Measurements from ENCODE around the gene SPRED2.

The SPRED2 gene

DNA sequence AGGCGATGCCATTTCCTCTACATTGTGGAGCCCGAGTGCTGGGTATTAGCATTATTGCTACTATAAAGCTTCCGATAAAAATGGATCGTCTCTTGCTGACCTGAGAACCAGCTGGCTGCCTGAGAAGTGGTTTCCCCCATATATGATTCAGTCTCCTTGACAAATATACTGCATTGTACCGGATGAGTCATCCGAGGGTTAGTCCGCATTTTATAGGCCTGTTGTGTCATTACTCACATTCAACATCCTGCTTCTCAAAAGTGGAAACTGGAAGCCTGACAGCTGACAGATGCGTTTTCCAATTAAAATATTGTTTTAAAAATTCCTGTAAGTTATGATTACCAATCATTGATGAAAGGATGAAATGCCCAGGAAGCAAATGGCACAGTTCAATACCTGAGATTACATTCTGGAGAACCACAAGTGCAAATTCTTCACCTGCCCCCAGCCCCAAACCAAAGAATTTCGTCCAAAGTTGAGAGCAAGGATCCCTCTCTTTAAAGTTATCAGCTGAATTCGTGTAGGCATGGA is 65.7 kb downstream of the SPRED2 start:
- DNase-seq (ENCODE audit: low read depth in 2 of 2) = peak in 1 of 2 donors; percentile 26

DNA sequence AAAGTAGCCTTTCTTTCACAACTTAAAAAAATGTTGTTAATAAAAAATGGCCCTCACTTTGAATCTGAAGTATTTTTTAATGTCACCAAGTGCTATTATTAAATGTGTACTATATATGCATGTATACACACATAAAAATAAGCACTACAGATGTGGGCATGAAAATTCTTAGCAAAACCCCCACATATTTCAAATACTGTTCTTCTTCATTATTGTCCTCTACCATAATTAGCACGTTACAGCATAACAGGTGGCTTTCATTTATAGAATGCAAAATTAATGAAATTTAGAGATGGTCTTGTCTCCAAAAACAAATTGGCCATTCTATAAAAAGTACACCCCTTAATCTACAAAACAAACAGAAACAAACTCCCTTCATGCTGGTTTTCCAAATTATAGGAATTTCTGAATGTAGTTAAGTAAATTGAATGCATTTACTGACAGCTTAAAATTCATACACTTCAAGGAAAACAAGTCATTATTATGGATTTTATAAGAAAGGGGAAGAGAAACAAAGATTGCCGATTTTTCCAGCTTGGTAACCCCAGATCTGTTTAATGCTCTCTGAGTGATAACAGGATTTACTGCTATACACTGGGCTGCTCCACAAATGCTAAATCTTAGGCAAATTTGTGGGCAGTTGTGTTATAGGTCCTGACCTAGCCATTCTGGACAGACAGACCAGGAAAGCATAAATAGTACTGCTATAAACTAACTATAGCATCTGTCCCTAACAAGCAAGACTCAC is 67.2 kb downstream of the SPRED2 start:
- DNase-seq (ENCODE audit: low read depth in 2 of 2) = no peak

GRCh38 chr2:65363879-65364666 is 68.3 kb downstream of the SPRED2 start:
- DNase-seq (ENCODE audit: low read depth in 2 of 2) = no peak

GRCh38 chr2:65361623-65362022 is 70.8 kb downstream of the SPRED2 start:
- no peak for DNase-seq (ENCODE audit: low read depth in 2 of 2)

- DNase-seq (ENCODE audit: low read depth in 2 of 2) = no peak
Measured at GRCh38 chr2:65360441-65360840, 72.0 kb downstream of the SPRED2 start.

- DNase-seq (ENCODE audit: low read depth in 2 of 2) = no peak
Measured at GRCh38 chr2:65358678-65359400, 73.6 kb downstream of the SPRED2 start.

DNA sequence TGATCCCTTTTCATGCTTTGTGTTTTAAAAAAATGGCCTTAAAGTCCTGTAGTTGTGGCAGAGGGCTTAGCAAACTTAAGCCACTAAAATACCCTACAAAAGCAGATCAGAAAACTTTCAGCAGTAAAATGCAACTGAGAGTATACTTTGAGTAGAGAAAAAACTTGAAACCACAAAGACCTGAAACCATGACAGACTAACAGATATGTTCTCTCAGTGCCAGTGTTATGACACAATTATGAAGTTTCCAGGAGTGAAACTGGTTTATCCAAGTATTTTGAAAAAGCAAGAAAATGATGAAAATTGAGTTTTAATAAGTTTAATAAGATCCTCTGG is 74.5 kb downstream of the SPRED2 start:
- DNase-seq (ENCODE audit: low read depth in 2 of 2) = no peak

- no peak for DNase-seq (ENCODE audit: low read depth in 2 of 2)
Measured at GRCh38 chr2:65357095-65357958, 75.1 kb downstream of the SPRED2 start.

DNA sequence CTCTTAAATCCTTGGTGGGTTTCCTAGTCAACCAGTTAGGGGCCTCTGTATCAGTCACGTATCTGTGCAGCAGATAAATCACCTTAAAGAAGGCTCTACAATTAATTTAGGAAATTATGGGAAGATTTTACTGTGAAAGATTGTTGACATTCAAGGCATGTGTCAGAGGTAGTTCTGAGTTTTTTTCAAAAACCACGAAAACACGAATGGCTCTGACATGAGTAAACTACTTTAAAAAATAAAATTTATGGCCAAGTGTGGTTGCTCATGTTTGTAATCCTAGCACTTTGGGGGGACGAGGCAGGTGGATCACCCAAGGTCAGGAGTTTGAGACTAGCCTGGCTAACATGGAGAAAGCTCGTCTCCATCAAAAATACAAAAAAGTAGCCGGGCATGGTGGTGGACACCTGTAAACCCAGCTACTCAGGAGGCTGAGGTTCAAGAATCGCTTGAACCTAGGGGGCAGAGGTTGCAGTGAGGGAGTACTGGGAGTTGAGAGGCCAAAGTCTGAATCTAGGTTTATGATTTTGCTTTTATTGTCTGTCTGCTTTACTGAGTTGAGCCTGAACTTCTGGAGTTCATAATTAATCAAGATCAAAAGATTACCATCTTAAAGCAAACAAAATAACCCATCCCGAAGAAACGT is 77.1 kb downstream of the SPRED2 start:
- DNase-seq (ENCODE audit: low read depth in 2 of 2) = no peak

GRCh38 chr2:65354773-65355172 is 77.6 kb downstream of the SPRED2 start:
- no peak for DNase-seq (ENCODE audit: low read depth in 2 of 2)

- no peak for DNase-seq (ENCODE audit: low read depth in 2 of 2)
Measured at GRCh38 chr2:65353927-65354326, 78.5 kb downstream of the SPRED2 start.

DNA sequence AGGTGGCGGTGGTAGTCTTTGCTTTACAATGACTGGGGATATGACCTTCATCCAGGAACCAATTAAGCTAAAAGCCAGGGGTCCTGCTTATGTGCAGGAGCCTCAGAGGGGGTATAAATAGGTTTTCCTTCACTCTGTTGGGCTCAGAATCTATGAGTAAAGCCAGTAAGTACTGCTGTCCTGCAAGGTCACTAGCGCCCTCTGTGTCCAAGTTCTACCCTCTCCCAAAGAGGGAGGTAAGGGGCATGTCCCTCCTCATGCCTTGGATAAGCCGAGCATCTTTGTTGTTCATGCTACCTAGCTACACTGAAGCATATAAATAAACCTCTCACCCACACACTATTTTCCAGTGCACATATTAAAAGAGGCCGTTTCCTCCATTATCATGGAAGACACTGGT is 79.4 kb downstream of the SPRED2 start:
- DNase-seq (ENCODE audit: low read depth in 2 of 2) = no peak

DNA sequence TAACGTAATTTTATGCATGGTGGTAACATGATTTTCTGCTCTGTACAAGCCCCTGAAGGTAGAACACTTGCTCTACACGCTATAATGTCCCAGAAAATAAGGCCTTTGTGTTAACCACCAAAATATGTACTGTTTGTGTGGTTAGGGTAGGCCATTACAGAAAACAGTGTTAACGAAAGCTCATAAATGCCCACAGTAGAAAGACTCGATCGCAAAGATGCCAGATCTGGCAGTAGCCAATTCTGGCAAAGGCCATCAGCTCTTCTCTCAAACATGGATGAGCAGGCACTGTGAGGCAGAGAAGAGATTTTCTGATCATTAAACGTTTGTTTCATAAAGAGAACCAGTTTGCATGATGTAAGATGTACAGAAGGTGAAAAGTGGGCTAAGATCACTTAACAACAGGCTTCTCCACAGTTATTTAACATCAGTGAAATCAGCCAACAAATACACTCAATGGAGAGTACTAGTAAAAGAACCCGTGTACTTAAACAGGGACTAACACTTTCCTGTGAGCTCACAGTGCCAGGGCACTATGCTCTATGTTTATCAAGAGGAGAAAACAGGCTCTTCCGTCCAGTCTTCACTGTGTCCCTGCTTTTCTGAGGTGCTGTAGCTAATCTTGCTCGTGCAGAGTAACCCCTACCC is 80.3 kb downstream of the SPRED2 start:
- no peak for DNase-seq (ENCODE audit: low read depth in 2 of 2)

GRCh38 chr2:65351234-65351947 is 81.0 kb downstream of the SPRED2 start:
- no peak for DNase-seq (ENCODE audit: low read depth in 2 of 2)

- no peak for DNase-seq (ENCODE audit: low read depth in 2 of 2)
Measured at GRCh38 chr2:65350651-65351056, 81.7 kb downstream of the SPRED2 start.

GRCh38 chr2:65349863-65350262 is 82.5 kb downstream of the SPRED2 start:
- DNase-seq (ENCODE audit: low read depth in 2 of 2) = no peak

DNA sequence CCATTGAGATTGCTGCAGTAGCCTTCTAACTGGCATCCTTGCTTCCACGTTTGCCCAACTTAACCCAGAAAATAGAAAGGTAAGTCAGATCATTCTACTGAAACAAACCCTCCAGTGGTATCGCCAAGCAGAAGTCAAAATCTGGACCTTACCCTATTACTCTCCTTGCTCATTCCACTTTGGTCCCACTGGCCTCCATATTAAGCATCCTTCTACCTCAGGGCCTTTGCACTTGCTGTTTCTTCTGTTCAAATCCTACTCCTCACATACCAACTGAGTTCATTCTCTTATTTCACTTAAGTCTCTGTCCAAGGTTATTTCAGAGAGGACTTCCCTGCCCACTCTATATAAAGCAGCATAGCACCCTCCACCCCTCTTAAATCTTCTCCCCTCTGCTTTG is 84.5 kb downstream of the SPRED2 start:
- DNase-seq (ENCODE audit: low read depth in 2 of 2) = no peak

DNA sequence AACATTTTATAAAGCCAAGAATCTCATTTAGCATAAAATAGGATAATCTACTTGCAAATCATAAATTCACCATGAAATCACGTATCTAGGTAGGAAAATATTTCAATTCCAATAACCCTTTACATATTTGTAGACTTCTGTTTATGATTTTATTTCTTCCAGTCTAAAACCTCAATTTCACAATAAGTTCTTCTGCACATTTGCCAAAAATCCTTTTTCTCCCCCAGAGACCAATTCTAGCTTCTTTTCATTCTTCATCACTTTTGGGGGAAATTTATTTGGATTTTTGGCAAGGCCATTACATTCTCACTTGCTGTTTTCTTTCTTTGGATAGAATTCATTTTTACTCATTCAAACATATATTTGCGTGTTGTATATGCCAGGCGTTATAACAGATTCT is 86.8 kb downstream of the SPRED2 start:
- no peak for DNase-seq (ENCODE audit: low read depth in 2 of 2)

- no peak for DNase-seq (ENCODE audit: low read depth in 2 of 2)
Measured at GRCh38 chr2:65344689-65345088, 87.7 kb downstream of the SPRED2 start.

DNA sequence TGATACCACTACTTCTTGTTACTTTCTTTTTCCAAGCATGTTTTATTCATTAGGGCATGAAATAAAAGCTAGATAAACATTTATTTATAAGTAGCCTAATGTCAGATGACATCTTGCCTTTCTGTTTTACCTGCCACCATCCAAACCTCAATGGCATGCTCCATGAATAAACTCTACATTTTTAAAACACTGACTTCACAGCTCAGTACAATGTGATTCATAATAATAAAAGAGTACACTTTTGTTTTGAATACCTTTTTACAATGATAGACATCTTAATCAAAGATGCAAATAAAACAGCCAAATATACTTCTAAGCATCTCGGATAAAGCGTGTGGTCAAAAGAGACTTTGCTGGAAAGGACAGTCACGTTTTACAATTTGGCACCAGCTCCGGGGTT is 88.2 kb downstream of the SPRED2 start:
- no peak for DNase-seq (ENCODE audit: low read depth in 2 of 2)
